A172 (cell line): ENCODE results near the gene ZNHIT1. TPM values are rescaled to one million over a fixed set of nuclear protein-coding genes. Genes with fewer than 3 reads are reported as not detected.

Source experiments
- DNase-seq: peaks from one replicate; pipeline ENCODE4 v3.0.0-alpha.2; 2015; ENCODE audit warnings: low spot score
- total RNA-seq: library from RNA; depleted of rRNA; stranded (reverse); fragments of >200 nt; shearing (Covaris generic); gene quantifications from 2 replicates; pipeline ENCODE4 v1.2.3, GENCODE V29; 2014

ZNHIT1 gene
- total RNA-seq, 1 experiment from 2014 or later: 116 TPM

GRCh38 chr7:101218236-101219125, 516 bp downstream of the ZNHIT1 start:
- no peak for DNase-seq

GRCh38 chr7:101220295-101220694, 2.3 kb downstream of the ZNHIT1 start:
- DNase-seq: no peak

GRCh38 chr7:101222275-101222830, 4.4 kb downstream of the ZNHIT1 start:
- no peak for DNase-seq

- no peak for DNase-seq
Measured at GRCh38 chr7:101223528-101223927, 5.6 kb downstream of the ZNHIT1 start.

GRCh38 chr7:101225650-101226049, 7.7 kb downstream of the ZNHIT1 start:
- no peak for DNase-seq

GRCh38 chr7:101226721-101227120, 8.8 kb downstream of the ZNHIT1 start:
- no peak for DNase-seq

- no peak for DNase-seq
Measured at GRCh38 chr7:101231644-101232043, 13.7 kb downstream of the ZNHIT1 start.

- no peak for DNase-seq
Measured at GRCh38 chr7:101232141-101232850, 14.3 kb downstream of the ZNHIT1 start.

- DNase-seq: no peak
Measured at GRCh38 chr7:101233907-101234547, 16.1 kb downstream of the ZNHIT1 start.

GRCh38 chr7:101234636-101235035, 16.7 kb downstream of the ZNHIT1 start:
- DNase-seq: no peak

- DNase-seq: no peak
Measured at GRCh38 chr7:101235050-101235449, 17.1 kb downstream of the ZNHIT1 start.

- DNase-seq: no peak
Measured at GRCh38 chr7:101235522-101235921, 17.6 kb downstream of the ZNHIT1 start.

GRCh38 chr7:101236292-101236835, 18.4 kb downstream of the ZNHIT1 start:
- DNase-seq: no peak

- DNase-seq: no peak
Measured at GRCh38 chr7:101237206-101238067, 19.5 kb downstream of the ZNHIT1 start, which contains the start of gene CLDN15. TSS of gene CLDN15 (minus strand) at chr7:101237802. CDS start at chr7:101237581, 221 bp downstream.

- no peak for DNase-seq
Measured at GRCh38 chr7:101238226-101239182, 20.5 kb downstream of the ZNHIT1 start.

GRCh38 chr7:101239191-101239950, 21.4 kb downstream of the ZNHIT1 start:
- no peak for DNase-seq

GRCh38 chr7:101239951-101240220, 21.9 kb downstream of the ZNHIT1 start:
- no peak for DNase-seq

GRCh38 chr7:101240226-101241014, 22.5 kb downstream of the ZNHIT1 start:
- DNase-seq: no peak
